CD4-positive, alpha-beta T cell (primary cell): ENCODE data around the gene NEURL3. TPM values are rescaled to one million over a fixed set of nuclear protein-coding genes. Genes with fewer than 3 reads are reported as not detected.

Source experiments
- ATAC-seq: fragments of 200-7000 bp; cut with Tn5 transposase; one replicate; pipeline ENCODE4 v1.10.0; 2022; ENCODE audit warnings: mild to moderate bottlenecking; ENCODE audit not compliant: poor library complexity
- CTCF ChIA-PET: fragments of 350-600 bp; sonication (Branson Sonifier 250); formaldehyde crosslinking; loops from one replicate; lab custom pipeline; 2021; ENCODE audit warnings: antibody characterized with exemption, inconsistent platforms; lab: Charles Lee
- POLR2A ChIA-PET: fragments of 350-600 bp; sonication (Branson Sonifier 250); formaldehyde crosslinking; loops from one replicate; lab custom pipeline; 2021; ENCODE audit warnings: antibody characterized with exemption, inconsistent platforms; lab: Charles Lee
- DNase-seq, 14 experiments: peaks; one replicate each; pipeline ENCODE4 v3.0.0-alpha.2; 2013 to 2020; ENCODE audit warnings: mixed read lengths in 2 of 14
- H3K27ac ChIP-seq, 2 donors: one replicate each; pipeline versions ENCODE4 v1.5.1 to v1.7.0; 2013; ENCODE audit warnings: low read length in 2 of 2, low read depth in 1 of 2, mild to moderate bottlenecking in 1 of 2
- H3K27me3 ChIP-seq, 2 experiments: 1 replicate in 1 of 2; 2 replicates in 1 of 2; pipeline versions ENCODE4 v1.6.1 to v1.7.0; 2013; ENCODE audit warnings: low read length in 2 of 2, control low read depth in 1 of 2, mild to moderate bottlenecking in 1 of 2, moderate library complexity in 1 of 2; ENCODE audit not compliant: insufficient read depth in 2 of 2, control insufficient read depth in 1 of 2
- H3K36me3 ChIP-seq: one replicate; pipeline ENCODE4 v1.6.1; 2013; ENCODE audit warnings: low read length, control low read depth; ENCODE audit not compliant: insufficient read depth
- H3K4me1 ChIP-seq: one replicate; pipeline ENCODE4 v1.6.1; 2013; ENCODE audit warnings: low read length, control low read depth; ENCODE audit not compliant: insufficient read depth
- H3K4me3 ChIP-seq: one replicate; pipeline ENCODE4 v1.5.1; 2013; ENCODE audit warnings: mild to moderate bottlenecking, low read length, moderate library complexity
- H3K9me3 ChIP-seq, 2 experiments: 1 replicate in 1 of 2; 2 replicates in 1 of 2; pipeline versions ENCODE4 v1.6.1 to v1.7.0; 2013; ENCODE audit warnings: low read length in 2 of 2, mild to moderate bottlenecking in 2 of 2, control low read depth in 1 of 2, moderate library complexity in 1 of 2; ENCODE audit not compliant: control insufficient read depth in 1 of 2, insufficient read depth in 1 of 2
- H3K27ac Mint-ChIP-seq: one replicate; pipeline ENCODE4 v1.8.0; 2020; ENCODE audit warnings: mixed read lengths
- H3K27me3 Mint-ChIP-seq: one replicate; pipeline ENCODE4 v1.8.0; 2021; ENCODE audit warnings: mixed read lengths
- H3K36me3 Mint-ChIP-seq: one replicate; pipeline ENCODE4 v1.8.0; 2021; ENCODE audit warnings: low read depth, mixed read lengths
- H3K4me1 Mint-ChIP-seq: one replicate; pipeline ENCODE4 v1.8.0; 2021; ENCODE audit warnings: low read depth, mixed read lengths
- H3K4me3 Mint-ChIP-seq: one replicate; pipeline ENCODE4 v1.8.0; 2020; ENCODE audit warnings: mild to moderate bottlenecking, mixed read lengths
- H3K9me3 Mint-ChIP-seq: one replicate; pipeline ENCODE4 v1.8.0; 2020; ENCODE audit warnings: mixed read lengths
- intact Hi-C, 2 experiments: fragments of 100-400 bp; cut with DNase I in 1 of 2; cut with micrococcal nuclease in 1 of 2; formaldehyde crosslinking; loops; one replicate each; pipeline versions ENCODE4 v1.15.1 to v1.9.0; 2023 to 2025; cut with DNase I, micrococcal nuclease
- total RNA-seq, 174 experiments: library from RNA in 2 of 174; stranded (reverse) in 2 of 174; gene quantifications; one replicate each; pipeline ENCODE4 v1.2.3 and lab custom pipeline; 2021 to 2026
- TF ChIP-seq, protein P1 (sequence below): fragments of 200-600 bp; IDR thresholded peaks from one replicate; pipeline ENCODE4 v1.8.0; 2022; ENCODE audit warnings: antibody characterized with exemption, mild to moderate bottlenecking

Gene NEURL3
- total RNA-seq, 2 experiments from 2014 or later = not detected

DNA sequence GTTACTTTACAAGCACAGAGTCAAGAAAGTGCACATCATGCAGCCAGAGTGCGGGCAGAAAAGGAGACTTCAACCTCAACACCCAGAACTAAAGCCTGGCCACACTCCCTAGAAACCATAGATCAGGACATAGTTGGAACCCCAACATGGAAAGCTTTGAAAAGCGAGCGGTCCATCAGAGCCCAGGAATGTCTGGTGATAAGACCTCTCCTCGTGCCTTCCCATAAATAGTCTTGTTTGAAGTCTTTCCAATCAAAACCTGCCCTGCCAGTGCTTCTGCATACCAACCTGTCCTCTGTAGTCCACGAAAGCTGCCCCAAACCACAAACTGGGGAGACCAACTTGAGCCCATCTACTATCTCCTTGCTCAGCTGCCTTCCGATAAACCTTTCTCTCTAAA lies 55.5 kb downstream of the NEURL3 start:
- H3K4me1 ChIP-seq = no peaks in the 10 kb centered on the region
- no peak for ATAC-seq
- H3K4me1 Mint-ChIP-seq = no peaks in the 10 kb centered on the region
- CTCF ChIA-PET = no interaction called here
- no peaks in the 10 kb centered on the region for H3K9me3 ChIP-seq
- H3K27me3 ChIP-seq = no peaks in the 10 kb centered on the region
- TF ChIP-seq, protein P1, sequence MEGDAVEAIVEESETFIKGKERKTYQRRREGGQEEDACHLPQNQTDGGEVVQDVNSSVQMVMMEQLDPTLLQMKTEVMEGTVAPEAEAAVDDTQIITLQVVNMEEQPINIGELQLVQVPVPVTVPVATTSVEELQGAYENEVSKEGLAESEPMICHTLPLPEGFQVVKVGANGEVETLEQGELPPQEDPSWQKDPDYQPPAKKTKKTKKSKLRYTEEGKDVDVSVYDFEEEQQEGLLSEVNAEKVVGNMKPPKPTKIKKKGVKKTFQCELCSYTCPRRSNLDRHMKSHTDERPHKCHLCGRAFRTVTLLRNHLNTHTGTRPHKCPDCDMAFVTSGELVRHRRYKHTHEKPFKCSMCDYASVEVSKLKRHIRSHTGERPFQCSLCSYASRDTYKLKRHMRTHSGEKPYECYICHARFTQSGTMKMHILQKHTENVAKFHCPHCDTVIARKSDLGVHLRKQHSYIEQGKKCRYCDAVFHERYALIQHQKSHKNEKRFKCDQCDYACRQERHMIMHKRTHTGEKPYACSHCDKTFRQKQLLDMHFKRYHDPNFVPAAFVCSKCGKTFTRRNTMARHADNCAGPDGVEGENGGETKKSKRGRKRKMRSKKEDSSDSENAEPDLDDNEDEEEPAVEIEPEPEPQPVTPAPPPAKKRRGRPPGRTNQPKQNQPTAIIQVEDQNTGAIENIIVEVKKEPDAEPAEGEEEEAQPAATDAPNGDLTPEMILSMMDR = no peak
- POLR2A ChIA-PET = interaction anchor here (1.4 kb wide), 1 partner anchor 42 kb away, joined by 3 read pairs; no protein-coding TSS in a partner anchor
- H3K27ac Mint-ChIP-seq = no peak overlapping the region
- H3K4me3 ChIP-seq = no peak overlapping the region
- intact Hi-C loops = no loop called here
- H3K36me3 ChIP-seq = no peaks in the 10 kb centered on the region
- no peaks in the 10 kb centered on the region for H3K27me3 Mint-ChIP-seq
- H3K27ac ChIP-seq = no peak overlapping the region
- no peak for DNase-seq
- no peaks in the 10 kb centered on the region for H3K36me3 Mint-ChIP-seq
- no peak overlapping the region for H3K4me3 Mint-ChIP-seq
- H3K9me3 Mint-ChIP-seq = no peaks in the 10 kb centered on the region

DNA sequence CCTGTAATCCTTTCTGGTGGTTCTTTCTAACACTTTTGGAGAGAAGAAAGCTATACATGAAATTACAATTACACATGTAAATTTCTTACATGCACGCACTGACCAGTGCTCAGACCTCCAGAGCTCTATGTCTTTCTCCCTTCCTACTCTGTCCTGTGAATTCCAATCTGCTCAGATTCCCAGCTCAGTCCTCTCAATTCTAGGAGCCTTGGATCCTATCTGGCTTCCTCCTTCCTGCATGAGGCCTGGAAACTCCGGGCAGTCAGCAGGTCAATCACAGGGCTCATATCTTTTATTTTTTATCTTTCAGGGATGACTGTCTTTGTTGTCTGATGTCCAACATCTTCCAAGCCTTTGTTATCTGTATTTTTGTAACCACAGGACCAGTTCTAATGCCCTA lies 56.0 kb downstream of the NEURL3 start:
- no peaks in the 10 kb centered on the region for H3K4me1 ChIP-seq
- intact Hi-C loops = no loop called here
- DNase-seq = no peak
- no peaks in the 10 kb centered on the region for H3K9me3 ChIP-seq
- Mint-ChIP-seq H3K4me1 (no peaks in the 10 kb centered on the region), H3K4me3 (no peak overlapping the region), H3K27ac (no peak overlapping the region), H3K36me3 (no peaks in the 10 kb centered on the region), H3K27me3 (no peaks in the 10 kb centered on the region), H3K9me3 (no peaks in the 10 kb centered on the region)
- ChIA-PET POLR2A (interaction anchor here (1.4 kb wide), 1 partner anchor 42 kb away, joined by 3 read pairs; no protein-coding TSS in a partner anchor), CTCF (no interaction called here)
- H3K27me3 ChIP-seq = no peaks in the 10 kb centered on the region
- TF ChIP-seq, protein P1 = no peak
- ATAC-seq = no peak
- no peak overlapping the region for H3K4me3 ChIP-seq
- no peak overlapping the region for H3K27ac ChIP-seq
- no peaks in the 10 kb centered on the region for H3K36me3 ChIP-seq

DNA sequence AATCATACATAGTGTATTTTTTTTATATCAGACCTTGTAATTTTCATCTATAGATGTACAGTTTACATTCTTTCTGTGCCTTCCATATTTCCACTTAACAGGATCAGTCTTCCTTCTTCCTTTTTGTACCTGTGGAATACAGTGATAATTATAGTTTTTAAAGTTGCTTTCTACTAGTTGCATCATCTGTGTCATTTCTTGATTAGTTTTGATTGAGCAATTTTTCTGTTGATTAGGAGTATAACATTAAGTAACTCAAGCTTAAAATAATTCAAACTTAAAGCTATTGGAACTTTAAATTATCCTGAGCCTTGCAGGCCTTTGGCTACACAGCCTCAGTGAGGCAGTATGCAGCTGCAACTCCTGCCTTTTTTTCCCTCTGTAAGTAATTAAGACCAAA lies 57.4 kb downstream of the NEURL3 start:
- TF ChIP-seq, protein P1 = no peak
- CTCF ChIA-PET = no interaction called here
- Mint-ChIP-seq H3K9me3 (no peaks in the 10 kb centered on the region), H3K27me3 (no peaks in the 10 kb centered on the region), H3K4me1 (no peaks in the 10 kb centered on the region), H3K27ac (no peak overlapping the region), H3K36me3 (no peaks in the 10 kb centered on the region), H3K4me3 (no peak overlapping the region)
- H3K27ac ChIP-seq = no peak overlapping the region
- DNase-seq (no peak), ATAC-seq (no peak)
- no peaks in the 10 kb centered on the region for H3K36me3 ChIP-seq
- no peaks in the 10 kb centered on the region for H3K4me1 ChIP-seq
- H3K4me3 ChIP-seq = no peak overlapping the region
- intact Hi-C loops = no loop called here
- H3K27me3 ChIP-seq = no peaks in the 10 kb centered on the region
- H3K9me3 ChIP-seq = no peaks in the 10 kb centered on the region
- POLR2A ChIA-PET = no interaction called here

Other genes with a start within 250 kb of the NEURL3 start
- 10 to 100 TPM; 34.2 to 36.0 TPM for gene TMEM127, start 239.4 kb downstream of the NEURL3 start, total RNA-seq
- gene CIAO1, start 239.1 kb downstream of the NEURL3 start, total RNA-seq = 10 to 100 TPM; 55.4 to 55.6 TPM
- gene SNRNP200, start 199.8 kb downstream of the NEURL3 start, total RNA-seq = 100 to 1,000 TPM; 274 to 297 TPM
- 1 to 10 TPM; 5.1 to 5.7 TPM for gene ITPRIPL1, start 180.0 kb downstream of the NEURL3 start, total RNA-seq
- 1 to 10 TPM; 3.0 to 3.1 TPM for gene NCAPH, start 169.6 kb downstream of the NEURL3 start, total RNA-seq
- 100 to 1,000 TPM; 326 to 342 TPM for gene ARID5A, start 31.4 kb upstream of the NEURL3 start, total RNA-seq
- 10 to 100 TPM; 54.4 to 61.8 TPM for gene KANSL3, start 133.0 kb upstream of the NEURL3 start, total RNA-seq
- not detected for gene FER1L5, start 137.4 kb upstream of the NEURL3 start, total RNA-seq
- 1 to 10 TPM; 1.1 to 1.8 TPM for gene LMAN2L, start 234.7 kb upstream of the NEURL3 start, total RNA-seq